HEK293 (cell line): ENCODE measurements around the gene RPRD2.

Source experiments
- TF ChIP-seq, protein P1 (sequence below): sonication (generic); formaldehyde crosslinking; IDR thresholded peaks from 2 replicates; pipeline ENCODE4 v1.8.1; 2022; ENCODE audit warnings: mild to moderate bottlenecking, moderate library complexity, missing genetic modification reagents
- TF ChIP-seq, protein P2 (sequence below): fragments of 450-650 bp; formaldehyde crosslinking; IDR thresholded peaks from 2 replicates; pipeline ENCODE4 v1.5.1; 2016; ENCODE audit warnings: missing biosample characterization, missing genetic modification characterization

DNA sequence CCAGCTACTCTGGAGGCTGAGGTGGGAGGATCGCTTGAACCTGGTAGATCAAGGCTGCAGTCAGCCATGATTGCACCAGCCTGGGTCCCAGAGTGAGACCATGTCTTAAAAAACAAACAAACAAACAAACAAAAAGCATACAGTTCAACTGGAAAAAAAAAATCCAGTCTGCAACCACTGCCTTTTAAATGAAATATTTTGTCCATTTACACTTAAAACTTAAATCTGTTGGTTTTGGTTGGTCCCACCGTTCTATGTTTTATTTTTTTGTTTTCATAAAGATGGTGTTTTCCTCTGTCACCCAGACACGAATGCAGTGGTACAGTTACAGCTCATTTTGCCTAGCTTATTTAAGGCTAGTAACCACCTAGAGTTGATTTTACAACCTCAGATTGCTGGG is 161.4 kb downstream of the RPRD2 start:
- TF ChIP-seq, protein P1, sequence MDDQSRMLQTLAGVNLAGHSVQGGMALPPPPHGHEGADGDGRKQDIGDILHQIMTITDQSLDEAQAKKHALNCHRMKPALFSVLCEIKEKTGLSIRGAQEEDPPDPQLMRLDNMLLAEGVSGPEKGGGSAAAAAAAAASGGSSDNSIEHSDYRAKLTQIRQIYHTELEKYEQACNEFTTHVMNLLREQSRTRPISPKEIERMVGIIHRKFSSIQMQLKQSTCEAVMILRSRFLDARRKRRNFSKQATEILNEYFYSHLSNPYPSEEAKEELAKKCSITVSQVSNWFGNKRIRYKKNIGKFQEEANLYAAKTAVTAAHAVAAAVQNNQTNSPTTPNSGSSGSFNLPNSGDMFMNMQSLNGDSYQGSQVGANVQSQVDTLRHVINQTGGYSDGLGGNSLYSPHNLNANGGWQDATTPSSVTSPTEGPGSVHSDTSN (CRISPR knock-in tag) = no peak
- TF ChIP-seq, protein P2, sequence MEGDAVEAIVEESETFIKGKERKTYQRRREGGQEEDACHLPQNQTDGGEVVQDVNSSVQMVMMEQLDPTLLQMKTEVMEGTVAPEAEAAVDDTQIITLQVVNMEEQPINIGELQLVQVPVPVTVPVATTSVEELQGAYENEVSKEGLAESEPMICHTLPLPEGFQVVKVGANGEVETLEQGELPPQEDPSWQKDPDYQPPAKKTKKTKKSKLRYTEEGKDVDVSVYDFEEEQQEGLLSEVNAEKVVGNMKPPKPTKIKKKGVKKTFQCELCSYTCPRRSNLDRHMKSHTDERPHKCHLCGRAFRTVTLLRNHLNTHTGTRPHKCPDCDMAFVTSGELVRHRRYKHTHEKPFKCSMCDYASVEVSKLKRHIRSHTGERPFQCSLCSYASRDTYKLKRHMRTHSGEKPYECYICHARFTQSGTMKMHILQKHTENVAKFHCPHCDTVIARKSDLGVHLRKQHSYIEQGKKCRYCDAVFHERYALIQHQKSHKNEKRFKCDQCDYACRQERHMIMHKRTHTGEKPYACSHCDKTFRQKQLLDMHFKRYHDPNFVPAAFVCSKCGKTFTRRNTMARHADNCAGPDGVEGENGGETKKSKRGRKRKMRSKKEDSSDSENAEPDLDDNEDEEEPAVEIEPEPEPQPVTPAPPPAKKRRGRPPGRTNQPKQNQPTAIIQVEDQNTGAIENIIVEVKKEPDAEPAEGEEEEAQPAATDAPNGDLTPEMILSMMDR (tag by site-specific recombination) = no peak
